Activated CD4-positive, alpha-beta T cell treated with anti-CD3 and anti-CD28 coated beads for 4 hours (primary cell): Measurements from ENCODE around the gene WDR93.
"Not testable (repeated sequence)": the region's sequence is repeated elsewhere in the genome, so short reads cannot be mapped to it uniquely, and the experiment has no call there.

ENCODE experiments used
- DNase-seq, 2 donors: peaks; one replicate each; pipeline ENCODE4 v3.0.0-alpha.2; 2020

WDR93 gene

GRCh38 chr15:89664441-89665350, 25.9 kb upstream of the WDR93 start:
- DNase-seq: no peak

- no peak for DNase-seq
Observed at GRCh38 chr15:89665449-89666181, 25.0 kb upstream of the WDR93 start.

GRCh38 chr15:89666184-89666857, 24.3 kb upstream of the WDR93 start:
- no peak for DNase-seq

- no peak for DNase-seq
Observed at GRCh38 chr15:89666858-89667705, 23.5 kb upstream of the WDR93 start.

GRCh38 chr15:89667706-89667960, 23.0 kb upstream of the WDR93 start:
- no peak for DNase-seq

GRCh38 chr15:89668171-89668570, 22.4 kb upstream of the WDR93 start:
- DNase-seq: no peak

- DNase-seq: no peak
Observed at GRCh38 chr15:89669309-89669865, 21.2 kb upstream of the WDR93 start.

- no peak for DNase-seq
Observed at GRCh38 chr15:89669941-89670340, 20.7 kb upstream of the WDR93 start.

- no peak for DNase-seq
Observed at GRCh38 chr15:89670971-89671560, 19.5 kb upstream of the WDR93 start.

GRCh38 chr15:89671687-89672086, 18.9 kb upstream of the WDR93 start:
- no peak for DNase-seq

GRCh38 chr15:89672221-89673164, 18.1 kb upstream of the WDR93 start:
- no peak for DNase-seq

GRCh38 chr15:89673165-89673512, 17.5 kb upstream of the WDR93 start:
- DNase-seq: no peak

- no peak for DNase-seq
Observed at GRCh38 chr15:89674526-89674925, 16.1 kb upstream of the WDR93 start.

- DNase-seq: no peak
Observed at GRCh38 chr15:89675606-89676005, 15.0 kb upstream of the WDR93 start.

GRCh38 chr15:89677381-89677780, 13.2 kb upstream of the WDR93 start:
- no peak for DNase-seq

- DNase-seq: no peak
Observed at GRCh38 chr15:89679212-89679611, 11.4 kb upstream of the WDR93 start, which contains the start of gene PLIN1. PLIN1 (minus strand) TSS chr15:89679367; CDS start chr15:89677489, 1,878 bp downstream.

GRCh38 chr15:89680282-89680873, 10.2 kb upstream of the WDR93 start:
- DNase-seq: no peak

- DNase-seq: no peak
Observed at GRCh38 chr15:89681146-89681545, 9.5 kb upstream of the WDR93 start.

GRCh38 chr15:89685995-89686394, 4.6 kb upstream of the WDR93 start:
- no peak for DNase-seq

GRCh38 chr15:89686522-89686921, 4.1 kb upstream of the WDR93 start:
- no peak for DNase-seq

GRCh38 chr15:89689930-89690275, 708 bp upstream of the WDR93 start:
- DNase-seq: not testable (repeated sequence)
